HG03442 (cell line): Measurements from ENCODE around the gene REV1.
"Not testable (repeated sequence)": the region's sequence is repeated elsewhere in the genome, so short reads cannot be mapped to it uniquely, and the experiment has no call there.

ENCODE experiments used
- ATAC-seq: cut with Tn5 transposase; IDR thresholded peaks from one replicate; pipeline ENCODE4 v1.9.1; 2021; ENCODE audit warnings: mild to moderate bottlenecking, moderate library complexity; ENCODE audit not compliant: unreplicated experiment

Gene REV1

GRCh38 chr2:99365661-99366060, 124.2 kb downstream of the REV1 start:
- no peak for ATAC-seq

GRCh38 chr2:99356853-99357252, 133.0 kb downstream of the REV1 start:
- ATAC-seq = peak; percentile 77

- ATAC-seq = not testable (repeated sequence)
Measured at GRCh38 chr2:99354825-99355224, 135.0 kb downstream of the REV1 start.

- ATAC-seq = no peak
Measured at GRCh38 chr2:99354070-99354469, 135.7 kb downstream of the REV1 start.
